Activated T-helper 9 cell treated with anti-CD3 and anti-CD28 coated beads, Interleukin-2, amount 50 U/mL, for 16 hours (primary cell): ENCODE results near the gene ZP1.

Experiments used
- DNase-seq: peaks from one replicate; pipeline ENCODE4 v3.0.0-alpha.2; 2020; ENCODE audit warnings: low read depth

Gene ZP1

GRCh38 chr11:60859616-60860250 is 7.6 kb upstream of the ZP1 start:
- no peak for DNase-seq

- DNase-seq, result no peak
Observed at GRCh38 chr11:60860943-60861342, 6.4 kb upstream of the ZP1 start.

GRCh38 chr11:60862171-60862570 is 5.2 kb upstream of the ZP1 start:
- no peak for DNase-seq

- DNase-seq, result no peak
Observed at GRCh38 chr11:60863550-60864521, 3.5 kb upstream of the ZP1 start.

- DNase-seq, result no peak
Observed at GRCh38 chr11:60864856-60865513, 2.4 kb upstream of the ZP1 start.

GRCh38 chr11:60867871-60868681 is 734 bp downstream of the ZP1 start:
- DNase-seq, result no peak

GRCh38 chr11:60868682-60869450 is 1.5 kb downstream of the ZP1 start:
- no peak for DNase-seq

- no peak for DNase-seq
Observed at GRCh38 chr11:60869451-60869825, 2.1 kb downstream of the ZP1 start.

- no peak for DNase-seq
Observed at GRCh38 chr11:60870276-60870675, 2.9 kb downstream of the ZP1 start.

GRCh38 chr11:60870733-60871377 is 3.5 kb downstream of the ZP1 start:
- no peak for DNase-seq

- no peak for DNase-seq
Observed at GRCh38 chr11:60871378-60872061, 4.2 kb downstream of the ZP1 start.

- no peak for DNase-seq
Observed at GRCh38 chr11:60872124-60872960, 5.0 kb downstream of the ZP1 start.

- no peak for DNase-seq
Observed at GRCh38 chr11:60872961-60873524, 5.7 kb downstream of the ZP1 start.

GRCh38 chr11:60873533-60873932 is 6.2 kb downstream of the ZP1 start:
- DNase-seq, result no peak

GRCh38 chr11:60874421-60875365 is 7.4 kb downstream of the ZP1 start:
- DNase-seq, result no peak

GRCh38 chr11:60875366-60876167 is 8.2 kb downstream of the ZP1 start:
- no peak for DNase-seq

- no peak for DNase-seq
Observed at GRCh38 chr11:60876168-60876485, 8.8 kb downstream of the ZP1 start.
